ENCODE data around the gene MXD1. TPM values are rescaled to one million over a fixed set of nuclear protein-coding genes. Genes with fewer than 3 reads are reported as not detected.

The MXD1 gene
- total and polyA plus RNA-seq, 9 of the 15 experiments (the other 6 are each of a cell fraction or from before 2014, with no cell fraction given): 6.7 to 35.9 (median 11.0) TPM

GRCh38 chr2:69914164-69914949, 552 bp upstream of the MXD1 start (continued):
- TF ChIP-seq ZBTB17 (CRISPR knock-in tag; IDR thresholded peaks at IDR 0.05) (peak; percentile 83), MXI1 (IDR thresholded peaks at IDR 0.05; ENCODE audit: low read depth, low read length) (peak; percentile 22; the same call in 1 of the 2 replicates), ZBED1 (IDR thresholded peaks at IDR 0.05) (0 out of 2 replicates have a peak, but pooled peaks have one; percentile 48), RB1 (IDR thresholded peaks at IDR 0.05; ENCODE audit: low read depth) (peak; percentile 73; the same call in 1 of the 2 replicates), KDM1A (IDR thresholded peaks at IDR 0.05) (no peak), AFF1 (IDR thresholded peaks at IDR 0.05; ENCODE audit: low read depth in 1 of 2, partially characterized antibody in 2 of 2) (peak in 1 of 2 experiments; percentile 54), ZNF134 (CRISPR knock-in tag; conservative IDR thresholded peaks at IDR 0.05) (no peak), MTA3 (IDR thresholded peaks at IDR 0.05; ENCODE audit: borderline replicate concordance) (peak; percentile 82; the same call in 1 of the 2 replicates), ZNF384 (IDR thresholded peaks at IDR 0.05; ENCODE audit: low read depth, low read length) (0 out of 2 replicates have a peak, but pooled peaks have one; percentile 8), ZFX (CRISPR knock-in tag; IDR thresholded peaks at IDR 0.05) (peak; percentile 96), NFIC (IDR thresholded peaks at IDR 0.05) (peak; percentile 74), MNT (conservative IDR thresholded peaks at IDR 0.05) (peak; percentile 91 to 95), NFXL1 (CRISPR knock-in tag; IDR thresholded peaks at IDR 0.05) (no peak), ZNF23 (CRISPR knock-in tag; IDR thresholded peaks at IDR 0.05) (no peak), SMARCE1 (IDR thresholded peaks at IDR 0.05) (no peak; the same call in 1 of the 2 replicates), EGR1 (conservative IDR thresholded peaks at IDR 0.05) (peak; percentile 36; the same call in 1 of the 2 replicates), ZNF507 (tag; conservative IDR thresholded peaks at IDR 0.05) (no peak), TCF15 (CRISPR knock-in tag; IDR thresholded peaks at IDR 0.05) (no peak), BCOR (IDR thresholded peaks at IDR 0.05) (peak; percentile 53; the same call in 1 of the 2 replicates), ZNF561 (CRISPR knock-in tag; conservative IDR thresholded peaks at IDR 0.05) (no peak)

All from K562 (cell line).